Activated T-cell treated with anti-CD3 and anti-CD28 coated beads, Interleukin-2, amount 50 U/mL, for 72 hours (primary cell): Measurements from ENCODE around the gene ACTG1. TPM values are rescaled to one million over a fixed set of nuclear protein-coding genes. Genes with fewer than 3 reads are reported as not detected.
A peak's percentile ranks its signal among the peaks of the same experiment; 100 is the strongest.

Experiments used
- ATAC-seq, 2 donors: fragments of 150-1000 bp; cut with Tn5 transposase; replicated peaks in 1 of 2; 2 replicates each; pipeline ENCODE4 v1.10.0; 2021; ENCODE audit warnings: moderate library complexity in 2 of 2, mild to moderate bottlenecking in 1 of 2
- DNase-seq, 2 donors: peaks; one replicate each; pipeline ENCODE4 v3.0.0; 2021 to 2022; ENCODE audit warnings: mixed read lengths in 1 of 2
- H3K27ac Mint-ChIP-seq: one replicate; pipeline ENCODE4 v1.8.0; 2022; ENCODE audit warnings: mild to moderate bottlenecking, moderate library complexity, mixed read lengths
- H3K27me3 Mint-ChIP-seq: one replicate; pipeline ENCODE4 v1.8.0; 2022; ENCODE audit warnings: low read depth, mixed read lengths
- H3K36me3 Mint-ChIP-seq, 2 donors: one replicate each; pipeline ENCODE4 v1.8.0; 2022; ENCODE audit warnings: mixed read lengths in 2 of 2, mild to moderate bottlenecking in 1 of 2; ENCODE audit not compliant: insufficient read depth in 2 of 2
- H3K4me1 Mint-ChIP-seq: one replicate; pipeline ENCODE4 v1.8.0; 2022; ENCODE audit warnings: low read depth, mixed read lengths
- H3K4me3 Mint-ChIP-seq, 2 donors: one replicate each; pipeline ENCODE4 v1.8.0; 2022; ENCODE audit warnings: mild to moderate bottlenecking in 2 of 2, mixed read lengths in 2 of 2, moderate library complexity in 2 of 2
- H3K9me3 Mint-ChIP-seq, 2 donors: one replicate each; pipeline ENCODE4 v1.8.0; 2022; ENCODE audit warnings: mixed read lengths in 2 of 2
- total RNA-seq, 2 donors: library from RNA; stranded (reverse); gene quantifications; one replicate each; pipeline ENCODE4 v1.2.3, GENCODE V29; 2022

Gene ACTG1
- total RNA-seq, 2 donors from 2014 or later = 3,862 to 3,966 TPM

- Mint-ChIP-seq H3K36me3 (peaks cover 22 to 23% of the 10 kb centered on the region in 2 donors), H3K9me3 (no peaks in the 10 kb centered on the region), H3K4me1 (peaks cover 30% of the 10 kb centered on the region), H3K27ac (peak overlapping the region; percentile 94), H3K4me3 (peak overlapping the region; percentile 95 to 98), H3K27me3 (no peaks in the 10 kb centered on the region)
- ATAC-seq (peak; percentile 47 to 51), DNase-seq (peak; percentile 82 to 87)
These were observed 2.3 kb upstream of the ACTG1 start for GRCh38 chr17:81514739-81515529.

DNA sequence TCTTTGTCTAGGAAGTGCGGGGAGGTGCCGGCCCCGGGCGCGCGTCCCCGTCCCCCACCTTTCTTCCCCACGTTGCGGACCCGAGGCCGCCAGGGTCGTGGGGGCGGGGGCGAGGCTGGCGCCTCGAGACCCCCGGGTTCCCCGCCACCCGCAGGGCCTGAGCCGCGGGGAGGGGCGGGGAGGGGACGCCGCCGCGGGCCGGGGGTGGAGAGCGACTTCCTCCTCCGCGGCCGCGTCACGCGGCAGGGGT lies 1.8 kb upstream of the ACTG1 start:
- peaks cover 35% of the 10 kb centered on the region for H3K4me1 Mint-ChIP-seq
- H3K27me3 Mint-ChIP-seq = no peaks in the 10 kb centered on the region
- H3K9me3 Mint-ChIP-seq = no peaks in the 10 kb centered on the region
- no peak overlapping the region for H3K27ac Mint-ChIP-seq
- peaks cover 27 to 29% of the 10 kb centered on the region in 2 donors for H3K36me3 Mint-ChIP-seq
- H3K4me3 Mint-ChIP-seq = peak overlapping the region; percentile 80 to 85
- DNase-seq (no peak), ATAC-seq (peak in 1 of 2 donors; percentile 2)

DNA sequence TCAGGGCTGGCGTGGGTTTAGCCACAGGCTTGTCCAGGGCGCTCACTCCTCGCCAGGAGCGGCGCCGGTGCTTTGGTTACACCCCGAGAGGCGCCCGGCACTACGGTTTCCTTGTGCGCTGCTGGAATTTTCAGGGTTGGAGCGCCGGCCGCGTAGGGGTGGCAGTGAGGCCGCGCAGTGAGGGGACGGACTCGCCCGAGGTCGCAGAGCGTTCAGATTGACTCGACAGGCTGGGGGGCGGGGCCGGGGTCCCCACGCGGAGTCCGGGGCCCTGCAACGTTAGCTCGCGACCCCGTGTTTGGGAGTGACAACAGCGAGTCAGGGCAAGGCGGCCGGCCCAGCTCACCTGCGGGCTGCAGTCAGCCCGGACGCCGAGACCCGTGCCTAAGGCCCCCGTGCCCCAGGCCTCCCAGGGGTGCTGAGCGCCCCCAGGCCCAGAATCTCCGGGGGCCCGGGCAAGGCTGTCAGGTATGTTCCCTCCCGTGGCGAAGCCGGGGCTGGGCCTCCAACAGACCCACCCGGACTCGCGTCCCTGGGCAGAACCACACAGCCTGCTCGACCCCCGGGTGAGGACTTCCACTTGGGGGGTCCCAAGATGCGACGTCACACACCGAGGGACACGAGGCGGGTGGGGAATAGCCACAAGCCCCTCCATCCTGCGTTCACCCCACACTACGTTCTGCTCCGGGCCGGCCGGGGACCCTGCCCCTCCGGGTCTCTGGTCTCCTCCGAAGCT lies 1.3 kb upstream of the ACTG1 start:
- Mint-ChIP-seq H3K4me3 (peak overlapping the region; percentile 85 to 92), H3K36me3 (peaks cover 31 to 33% of the 10 kb centered on the region in 2 donors), H3K27ac (peak overlapping the region; percentile 75), H3K9me3 (no peaks in the 10 kb centered on the region), H3K27me3 (no peaks in the 10 kb centered on the region), H3K4me1 (peaks cover 40% of the 10 kb centered on the region)
- DNase-seq (peak; percentile 65 to 68), ATAC-seq (peak; percentile 6 to 8)

GRCh38 chr17:81513372-81513752 lies 763 bp upstream of the ACTG1 start:
- DNase-seq (peak; percentile 78 to 86), ATAC-seq (peak; percentile 32 to 49)
- H3K9me3 Mint-ChIP-seq = no peaks in the 10 kb centered on the region
- H3K4me3 Mint-ChIP-seq = peak overlapping the region; percentile 85 to 92
- H3K27ac Mint-ChIP-seq = peak overlapping the region; percentile 75
- H3K27me3 Mint-ChIP-seq = no peaks in the 10 kb centered on the region
- peaks cover 31 to 34% of the 10 kb centered on the region in 2 donors for H3K36me3 Mint-ChIP-seq
- peaks cover 45% of the 10 kb centered on the region for H3K4me1 Mint-ChIP-seq

DNA sequence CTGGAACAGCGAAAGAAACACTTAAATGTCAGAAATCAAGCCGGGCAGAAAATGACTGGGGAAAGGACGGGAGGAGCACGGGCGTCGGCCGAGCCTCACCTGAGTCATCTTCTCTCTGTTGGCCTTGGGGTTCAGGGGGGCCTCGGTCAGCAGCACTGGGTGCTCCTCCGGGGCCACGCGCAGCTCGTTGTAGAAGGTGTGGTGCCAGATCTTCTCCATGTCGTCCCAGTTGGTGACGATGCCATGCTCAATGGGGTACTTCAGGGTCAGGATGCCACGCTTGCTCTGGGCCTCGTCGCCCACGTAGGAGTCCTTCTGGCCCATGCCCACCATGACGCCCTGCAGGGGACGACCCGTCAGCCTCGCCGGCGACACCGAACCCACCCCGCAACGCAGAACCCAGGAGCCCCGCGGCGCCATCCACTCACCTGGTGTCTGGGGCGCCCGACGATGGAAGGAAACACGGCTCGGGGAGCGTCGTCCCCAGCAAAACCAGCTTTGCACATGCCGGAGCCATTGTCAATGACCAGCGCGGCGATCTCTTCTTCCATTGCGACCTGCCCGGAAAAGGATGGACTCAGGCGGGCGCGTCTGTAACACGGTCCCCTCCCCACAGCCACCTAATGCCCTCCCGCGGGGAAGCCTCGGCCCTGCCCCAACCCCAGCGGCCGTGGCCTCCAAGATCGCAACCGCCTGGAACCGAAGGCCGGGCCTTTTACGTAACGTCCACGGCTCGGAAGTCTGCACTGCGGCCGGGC lies 616 bp downstream of the ACTG1 start:
- Mint-ChIP-seq H3K27me3 (no peaks in the 10 kb centered on the region), H3K27ac (peak overlapping the region; percentile 99), H3K36me3 (peaks cover 31 to 36% of the 10 kb centered on the region in 2 donors), H3K4me3 (peak overlapping the region; percentile 99 to 100), H3K4me1 (peaks cover 47% of the 10 kb centered on the region), H3K9me3 (no peaks in the 10 kb centered on the region)
- DNase-seq (peak; percentile 53 to 56), ATAC-seq (peak in 1 of 2 donors; percentile 2)

DNA sequence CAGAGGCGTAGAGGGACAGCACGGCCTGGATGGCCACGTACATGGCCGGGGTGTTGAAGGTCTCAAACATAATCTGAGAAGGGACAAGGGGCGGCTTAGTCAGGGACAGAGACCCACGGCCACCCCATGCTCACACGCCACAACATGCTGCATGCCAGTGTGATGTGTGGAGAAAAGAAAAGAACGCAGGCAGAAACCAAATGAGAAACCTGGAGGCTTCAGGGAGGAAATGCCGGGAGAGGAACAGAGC lies 1.1 kb downstream of the ACTG1 start:
- no peaks in the 10 kb centered on the region for H3K27me3 Mint-ChIP-seq
- no peak for ATAC-seq
- peak overlapping the region; percentile 99 to 100 for H3K4me3 Mint-ChIP-seq
- H3K9me3 Mint-ChIP-seq = no peaks in the 10 kb centered on the region
- no peak for DNase-seq
- H3K27ac Mint-ChIP-seq = peak overlapping the region; percentile 99
- peaks cover 44% of the 10 kb centered on the region for H3K4me1 Mint-ChIP-seq
- peaks cover 31 to 36% of the 10 kb centered on the region in 2 donors for H3K36me3 Mint-ChIP-seq

DNA sequence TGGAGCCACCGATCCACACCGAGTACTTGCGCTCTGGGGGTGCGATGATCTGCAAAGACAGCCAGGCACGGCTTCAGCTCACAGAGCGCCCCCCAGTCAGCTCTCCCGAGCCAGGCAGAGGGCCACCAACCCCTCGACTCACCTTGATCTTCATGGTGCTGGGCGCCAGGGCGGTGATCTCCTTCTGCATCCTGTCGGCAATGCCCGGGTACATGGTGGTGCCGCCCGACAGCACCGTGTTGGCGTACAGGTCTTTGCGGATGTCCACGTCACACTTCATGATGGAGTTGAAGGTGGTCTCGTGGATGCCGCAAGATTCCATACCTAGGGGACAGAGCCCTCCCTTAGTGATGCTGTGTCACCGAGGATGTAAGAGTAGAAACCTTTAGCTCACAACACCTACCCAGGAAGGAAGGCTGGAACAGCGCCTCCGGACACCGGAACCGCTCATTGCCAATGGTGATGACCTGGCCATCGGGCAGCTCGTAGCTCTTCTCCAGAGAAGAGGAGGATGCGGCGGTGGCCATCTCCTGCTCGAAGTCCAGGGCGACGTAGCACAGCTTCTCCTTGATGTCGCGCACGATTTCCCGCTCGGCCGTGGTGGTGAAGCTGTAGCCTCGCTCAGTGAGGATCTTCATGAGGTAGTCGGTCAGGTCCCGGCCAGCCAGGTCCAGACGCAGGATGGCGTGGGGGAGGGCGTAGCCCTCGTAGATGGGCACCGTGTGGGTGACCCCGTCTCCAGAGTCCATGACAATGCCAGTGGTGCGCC lies 1.6 kb downstream of the ACTG1 start:
- ATAC-seq (no peak), DNase-seq (peak; percentile 53 to 58)
- H3K9me3 Mint-ChIP-seq = no peaks in the 10 kb centered on the region
- peaks cover 31 to 36% of the 10 kb centered on the region in 2 donors for H3K36me3 Mint-ChIP-seq
- H3K4me1 Mint-ChIP-seq = peaks cover 39% of the 10 kb centered on the region
- peak overlapping the region; percentile 99 for H3K27ac Mint-ChIP-seq
- peak overlapping the region; percentile 99 to 100 for H3K4me3 Mint-ChIP-seq
- H3K27me3 Mint-ChIP-seq = no peaks in the 10 kb centered on the region

DNA sequence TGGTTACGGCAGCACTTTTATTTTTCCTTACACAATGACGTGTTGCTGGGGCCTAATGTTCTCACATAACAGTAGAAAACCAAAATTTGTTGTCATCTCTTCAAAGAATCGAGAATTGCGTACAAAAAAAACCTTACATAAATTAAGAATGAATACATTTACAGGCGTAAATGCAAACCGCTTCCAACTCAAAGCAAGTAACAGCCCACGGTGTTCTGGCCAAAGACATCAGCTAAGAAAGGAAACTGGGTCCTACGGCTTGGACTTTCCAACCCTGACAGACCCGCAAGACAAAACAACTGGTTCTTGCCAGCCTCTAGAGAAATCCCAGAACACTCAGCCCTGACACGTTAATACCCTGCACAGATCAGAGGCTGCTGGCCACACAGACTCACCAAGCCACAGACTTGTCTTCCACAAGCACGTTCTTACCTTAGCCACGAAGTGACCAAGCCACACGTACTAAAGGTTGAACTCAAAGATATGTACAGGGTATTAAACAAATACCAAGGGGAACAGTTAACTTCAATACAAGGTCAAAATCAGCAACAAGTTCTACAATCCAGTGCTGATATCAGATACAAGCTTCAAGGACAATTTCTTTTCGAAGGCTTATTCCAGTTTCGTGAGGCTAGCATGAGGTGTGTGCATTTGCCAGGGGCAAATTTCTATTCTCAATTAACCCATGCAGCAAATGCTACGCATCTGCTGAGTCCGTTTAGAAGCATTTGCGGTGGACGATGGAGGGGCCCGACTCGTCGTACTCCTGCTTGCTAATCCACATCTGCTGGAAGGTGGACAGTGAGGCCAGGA lies 2.4 kb downstream of the ACTG1 start:
- ATAC-seq = no peak
- Mint-ChIP-seq H3K27me3 (no peaks in the 10 kb centered on the region), H3K4me3 (peak overlapping the region; percentile 99 to 100), H3K9me3 (no peaks in the 10 kb centered on the region), H3K4me1 (peaks cover 36% of the 10 kb centered on the region), H3K27ac (peak overlapping the region; percentile 99), H3K36me3 (peaks cover 31 to 36% of the 10 kb centered on the region in 2 donors)
- no peak for DNase-seq

GRCh38 chr17:81509207-81509971 lies 3.2 kb downstream of the ACTG1 start:
- no peaks in the 10 kb centered on the region for H3K9me3 Mint-ChIP-seq
- peaks cover 36% of the 10 kb centered on the region for H3K4me1 Mint-ChIP-seq
- DNase-seq (no peak), ATAC-seq (no peak)
- peak overlapping the region; percentile 99 to 100 for H3K4me3 Mint-ChIP-seq
- H3K27me3 Mint-ChIP-seq = no peaks in the 10 kb centered on the region
- peak overlapping the region; percentile 99 for H3K27ac Mint-ChIP-seq
- peaks cover 31 to 36% of the 10 kb centered on the region in 2 donors for H3K36me3 Mint-ChIP-seq

DNA sequence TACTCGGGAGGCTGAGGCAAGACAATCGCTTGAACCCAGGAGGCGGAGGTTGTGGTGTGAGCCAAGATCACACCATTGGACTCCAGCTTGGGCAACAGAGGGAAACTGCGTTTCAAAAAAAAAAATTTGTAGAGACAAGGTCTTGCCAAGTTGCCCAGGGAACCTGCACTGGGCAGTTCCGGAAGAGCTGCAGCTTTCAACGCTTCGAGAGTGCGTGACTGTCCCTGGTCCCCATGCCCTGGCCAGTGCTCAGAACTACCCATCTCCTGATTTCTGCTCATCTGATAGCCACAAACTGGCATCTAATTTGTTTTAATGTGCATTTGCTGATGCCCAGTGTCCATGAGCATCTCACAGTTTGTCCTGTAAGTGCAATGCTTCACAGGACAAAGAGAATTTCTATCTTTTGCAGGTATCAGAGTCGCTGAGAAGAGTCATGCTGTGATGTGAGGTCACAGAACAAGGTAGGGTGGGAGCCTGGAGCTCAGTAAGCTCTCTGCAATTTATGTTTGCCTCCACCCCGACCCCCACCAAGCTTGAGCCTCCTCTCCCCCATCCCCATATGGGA lies 3.9 kb downstream of the ACTG1 start:
- Mint-ChIP-seq H3K27ac (peak overlapping the region; percentile 99), H3K36me3 (peaks cover 31 to 36% of the 10 kb centered on the region in 2 donors), H3K9me3 (no peaks in the 10 kb centered on the region), H3K4me3 (peak overlapping the region; percentile 99 to 100), H3K27me3 (no peaks in the 10 kb centered on the region), H3K4me1 (peaks cover 36% of the 10 kb centered on the region)
- DNase-seq (no peak), ATAC-seq (no peak)

DNA sequence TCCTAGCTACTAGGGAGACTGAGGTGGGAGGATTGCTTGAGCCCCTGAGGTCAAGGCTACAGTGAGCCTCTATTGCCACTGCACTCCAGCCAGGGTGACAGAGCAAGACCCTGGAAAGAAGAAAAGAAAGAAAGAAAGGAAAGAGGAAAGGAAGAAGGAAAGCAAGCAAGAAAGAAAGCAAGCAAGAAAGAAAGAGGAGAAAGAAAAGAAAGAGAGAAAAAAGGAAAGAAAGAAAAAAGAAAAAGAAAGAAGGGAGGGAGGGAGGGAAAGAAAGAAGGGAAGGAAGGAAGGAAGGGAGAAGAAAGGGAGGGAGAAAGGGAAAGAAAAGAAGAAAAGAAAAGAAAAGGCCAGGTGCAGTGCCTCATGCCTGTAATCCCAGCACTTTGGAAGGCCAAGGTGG lies 9.0 kb downstream of the ACTG1 start:
- no peak overlapping the region for H3K27ac Mint-ChIP-seq

More for the DNA sequence above, 9.0 kb downstream of the ACTG1 start:
- Mint-ChIP-seq H3K9me3 (no peaks in the 10 kb centered on the region), H3K36me3 (peaks cover 0 to 2% of the 10 kb centered on the region in 2 donors), H3K4me1 (peaks cover 16% of the 10 kb centered on the region), H3K27me3 (no peaks in the 10 kb centered on the region), H3K4me3 (no peak overlapping the region)
- no peak for ATAC-seq
- DNase-seq = no peak
